Tibial nerve (tissue), 3 donors: ENCODE measurements around the gene CLEC12A.

Source experiments
- CTCF ChIP-seq, 5 experiments: fragments of 200-600 bp in 3 of 5; fragments of 450-650 bp in 2 of 5; sonication (generic) in 3 of 5; IDR thresholded peaks; one replicate each; pipeline ENCODE4 v1.5.1; 2016 to 2019; ENCODE audit warnings: antibody characterized with exemption in 5 of 5, mild to moderate bottlenecking in 3 of 5, moderate library complexity in 2 of 5
- POLR2A ChIP-seq, 2 donors: fragments of 450-650 bp; IDR thresholded peaks; one replicate each; pipeline ENCODE4 v1.6.1; 2017; ENCODE audit warnings: antibody characterized with exemption in 2 of 2, mild to moderate bottlenecking in 2 of 2, moderate library complexity in 2 of 2

- no peak for TF ChIP-seq CTCF (IDR thresholded peaks at IDR 0.05)
- no peak for TF ChIP-seq POLR2A (IDR thresholded peaks at IDR 0.05)
These were observed 10.6 kb upstream of the CLEC12A start for GRCh38 chr12:9960590-9960989.
